ENCODE results near the gene UQCC3. TPM values are rescaled to one million over a fixed set of nuclear protein-coding genes. Genes with fewer than 3 reads are reported as not detected.
"Not testable (repeated sequence)": the region's sequence is repeated elsewhere in the genome, so short reads cannot be mapped to it uniquely, and the experiment has no call there.

UQCC3 gene
- polyA plus RNA-seq, 1 of the 3 experiments (the other 2 are of a cell fraction) = 24.8 TPM

DNA sequence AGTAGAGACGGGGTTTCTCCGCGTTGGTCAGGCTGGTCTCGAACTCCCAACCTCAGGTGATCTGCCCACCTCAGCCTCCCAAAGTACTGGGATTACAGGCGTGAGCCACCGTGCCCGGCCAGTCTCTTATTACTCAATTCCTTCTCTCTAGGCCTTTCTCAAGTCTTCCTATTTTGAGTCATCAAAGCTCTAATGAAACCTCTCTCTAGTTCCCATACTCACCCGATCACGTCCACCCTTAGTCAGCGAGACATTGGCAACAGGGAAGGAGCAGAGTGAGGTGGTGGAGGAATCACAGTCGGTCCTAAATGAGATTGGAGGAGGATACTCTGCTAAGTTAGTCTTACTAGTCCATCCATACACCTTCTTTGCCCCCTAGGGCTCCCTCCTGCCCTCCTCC lies 30.8 kb downstream of the UQCC3 start:
- Histone ChIP-seq H3K9ac (no peak overlapping the region), H4K20me1 (ENCODE audit: insufficient read depth) (no peaks in the 10 kb centered on the region), H3K4me3 (ENCODE audit: low read depth in 2 of 2, low read length in 1 of 2) (no peak overlapping the region), H3K79me2 (ENCODE audit: insufficient read depth) (peaks cover 12% of the 10 kb centered on the region; the same call in 1 of the 2 replicates), H3F3A (replicated peaks; ENCODE audit: insufficient read depth) (peaks cover 13% of the 10 kb centered on the region), H3K4me1 (ENCODE audit: control insufficient read depth in 1 of 2, insufficient read depth in 2 of 2, low read depth in 1 of 2, low read length in 1 of 2) (peaks cover 7 to 18% of the 10 kb centered on the region in 2 experiments; a peak in 2 of 4 replicates), H3K4me2 (no peak overlapping the region), H3K27me3 (ENCODE audit: insufficient read depth) (no peaks in the 10 kb centered on the region), H3K27ac (ENCODE audit: low read depth in 2 of 2, low read length in 1 of 2) (no peak overlapping the region), H3K9me3 (no peaks in the 10 kb centered on the region), H3K36me3 (replicated peaks in 1 of 2; ENCODE audit: control insufficient read depth in 1 of 2, insufficient read depth in 2 of 2, low read length in 1 of 2) (peaks cover 9 to 17% of the 10 kb centered on the region in 2 experiments), H3K9me2 (no peaks in the 10 kb centered on the region), H2AFZ (ENCODE audit: low read depth) (no peak overlapping the region)
- CTCF ChIA-PET = interaction anchor here (0.5 to 1.6 kb wide), 3 partner anchors 21 to 141 kb away, joined by 3 to 4 read pairs (median 4); no protein-coding TSS in a partner anchor
- no peak for DNase-seq
- TF ChIP-seq MEF2A (IDR thresholded peaks at IDR 0.05; ENCODE audit: borderline replicate concordance, low read depth) (no peak), TEAD4 (IDR thresholded peaks at IDR 0.05; ENCODE audit: borderline replicate concordance, insufficient read depth) (no peak), EP300 (IDR thresholded peaks at IDR 0.05; ENCODE audit: borderline replicate concordance in 1 of 2, low read depth in 1 of 2, low read length in 1 of 2) (no peak), RFX5 (IDR thresholded peaks at IDR 0.05; ENCODE audit: low read length) (no peak), FOSL2 (IDR thresholded peaks at IDR 0.05; ENCODE audit: borderline replicate concordance, low read depth) (no peak), SIN3A (IDR thresholded peaks at IDR 0.05; ENCODE audit: borderline replicate concordance, low read depth, low read length) (no peak), FOXM1 (IDR thresholded peaks at IDR 0.05; ENCODE audit: low read depth) (no peak), GABPA (IDR thresholded peaks at IDR 0.05; ENCODE audit: low read depth) (no peak)
- TF ChIP-seq, protein P1, sequence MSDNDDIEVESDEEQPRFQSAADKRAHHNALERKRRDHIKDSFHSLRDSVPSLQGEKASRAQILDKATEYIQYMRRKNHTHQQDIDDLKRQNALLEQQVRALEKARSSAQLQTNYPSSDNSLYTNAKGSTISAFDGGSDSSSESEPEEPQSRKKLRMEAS (IDR thresholded peaks at IDR 0.05; ENCODE audit: low read depth) = no peak
- TF ChIP-seq, protein P2, sequence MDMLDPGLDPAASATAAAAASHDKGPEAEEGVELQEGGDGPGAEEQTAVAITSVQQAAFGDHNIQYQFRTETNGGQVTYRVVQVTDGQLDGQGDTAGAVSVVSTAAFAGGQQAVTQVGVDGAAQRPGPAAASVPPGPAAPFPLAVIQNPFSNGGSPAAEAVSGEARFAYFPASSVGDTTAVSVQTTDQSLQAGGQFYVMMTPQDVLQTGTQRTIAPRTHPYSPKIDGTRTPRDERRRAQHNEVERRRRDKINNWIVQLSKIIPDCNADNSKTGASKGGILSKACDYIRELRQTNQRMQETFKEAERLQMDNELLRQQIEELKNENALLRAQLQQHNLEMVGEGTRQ (IDR thresholded peaks at IDR 0.05; ENCODE audit: borderline replicate concordance, low read depth, low read length) = no peak
- WGBS (ENCODE audit: low lambda C conversion rate) = 94% methylated on average over 11 of the region's 11 CpGs
- POLR2A ChIA-PET = interaction anchor here (1.5 kb wide), 1 partner anchor 37 kb away, joined by 6 read pairs; the partner anchor contains the start of genes C11orf98 and CSKMT

DNA sequence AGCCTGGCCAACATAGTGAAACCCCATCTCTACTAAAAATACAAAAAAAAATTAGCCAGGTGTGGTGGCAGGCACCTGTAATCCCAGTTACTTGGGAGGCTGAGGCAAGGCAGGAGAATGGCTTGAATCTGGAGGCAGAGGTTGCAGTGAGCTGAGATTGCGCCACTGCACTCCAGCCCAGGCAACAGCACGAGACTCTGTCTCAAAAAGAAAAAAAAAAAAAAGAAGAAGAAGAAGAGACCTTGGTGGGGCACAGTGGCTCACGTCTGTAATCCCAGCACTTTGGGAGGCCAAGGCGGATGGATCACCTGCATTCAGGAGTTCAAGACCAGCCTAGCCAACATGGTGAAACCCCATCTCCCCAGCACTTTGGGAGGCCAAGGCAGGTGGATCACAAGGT lies 32.4 kb downstream of the UQCC3 start:
- POLR2A ChIA-PET = interaction anchor here (0.7 kb wide), 1 partner anchor 834 kb away, joined by 4 read pairs; no protein-coding TSS in a partner anchor

More for the DNA sequence above, 32.4 kb downstream of the UQCC3 start:
- not testable (repeated sequence) for H3K27me3 ChIP-seq (ENCODE audit: insufficient read depth); H3K4me2 ChIP-seq; H3K9me3 ChIP-seq; H3K9ac ChIP-seq; DNase-seq; H3K4me3 ChIP-seq (ENCODE audit: low read depth in 2 of 2, low read length in 1 of 2); H3K9me2 ChIP-seq; H4K20me1 ChIP-seq (ENCODE audit: insufficient read depth); H2AFZ ChIP-seq (ENCODE audit: low read depth); H3K27ac ChIP-seq (ENCODE audit: low read depth in 2 of 2, low read length in 1 of 2)
- CTCF ChIA-PET = interaction anchor here (1.1 to 6.6 kb wide), 2 partner anchors 9 to 23 kb away, joined by 3 to 48 read pairs; no protein-coding TSS in a partner anchor
- H3K36me3 ChIP-seq (replicated peaks in 1 of 2; ENCODE audit: control insufficient read depth in 1 of 2, insufficient read depth in 2 of 2, low read length in 1 of 2) = peaks cover 9 to 17% of the 10 kb centered on the region in 2 experiments
- peaks cover 13 to 35% of the 10 kb centered on the region in 2 experiments; a peak in 2 of 4 replicates for H3K4me1 ChIP-seq (ENCODE audit: control insufficient read depth in 1 of 2, insufficient read depth in 2 of 2, low read depth in 1 of 2, low read length in 1 of 2)
- WGBS (ENCODE audit: low lambda C conversion rate) = 100% methylated on average over 4 of the region's 4 CpGs
- H3F3A ChIP-seq (replicated peaks; ENCODE audit: insufficient read depth) = peaks cover 13% of the 10 kb centered on the region
- peaks cover 12% of the 10 kb centered on the region; the same call in 1 of the 2 replicates for H3K79me2 ChIP-seq (ENCODE audit: insufficient read depth)

Measured in SK-N-SH (cell line).